Loucy (cell line): ENCODE data around the gene SPATA32.

Source experiments
- EZH2phosphoT487 ChIP-seq: fragments of 200-600 bp; IDR thresholded peaks from 2 replicates; pipeline ENCODE4 v1.6.1; 2018; ENCODE audit warnings: antibody characterized with exemption, mild to moderate bottlenecking, moderate library complexity, borderline replicate concordance
- TF ChIP-seq, protein P1 (sequence below): fragments of 200-600 bp; sonication (generic); conservative IDR thresholded peaks from 2 replicates; pipeline ENCODE4 v1.5.1; 2014; ENCODE audit warnings: mild to moderate bottlenecking, antibody characterized with exemption, low read length

DNA sequence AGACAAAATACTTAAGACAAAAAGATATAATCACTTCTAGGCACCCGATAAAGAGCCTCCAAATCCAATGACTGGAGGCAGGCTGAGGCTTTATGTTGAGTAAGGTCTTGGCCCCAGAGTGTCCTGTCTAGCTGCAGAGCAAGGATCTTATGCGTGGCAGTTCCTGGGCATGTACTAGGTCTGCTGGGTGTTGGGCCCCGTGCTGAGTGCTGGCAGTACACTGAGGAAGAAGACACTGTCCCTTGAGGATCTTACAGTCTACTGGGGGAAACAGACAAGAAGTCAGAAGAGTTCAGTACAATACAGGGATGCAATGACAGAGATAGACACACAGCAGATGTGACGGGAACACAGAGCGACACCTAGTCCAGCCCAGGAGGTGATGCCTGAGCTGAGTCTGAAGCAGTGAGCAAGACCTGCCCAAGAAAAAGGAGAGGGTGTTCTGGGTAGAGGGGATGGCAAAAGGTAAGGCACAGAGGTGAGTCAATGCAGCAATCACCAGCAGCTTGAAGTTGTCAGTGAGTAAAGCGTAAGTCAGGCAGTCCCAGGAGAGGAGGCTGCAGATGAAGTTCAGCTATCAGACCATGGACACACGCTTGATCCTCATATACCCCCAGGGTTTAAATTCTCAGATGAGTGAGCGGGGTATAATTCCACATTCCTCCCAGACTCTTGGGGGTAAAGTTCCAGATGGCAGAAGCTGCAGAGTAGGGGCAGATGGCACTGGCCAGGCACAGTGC lies 36.8 kb upstream of the SPATA32 start:
- TF ChIP-seq, protein P1, sequence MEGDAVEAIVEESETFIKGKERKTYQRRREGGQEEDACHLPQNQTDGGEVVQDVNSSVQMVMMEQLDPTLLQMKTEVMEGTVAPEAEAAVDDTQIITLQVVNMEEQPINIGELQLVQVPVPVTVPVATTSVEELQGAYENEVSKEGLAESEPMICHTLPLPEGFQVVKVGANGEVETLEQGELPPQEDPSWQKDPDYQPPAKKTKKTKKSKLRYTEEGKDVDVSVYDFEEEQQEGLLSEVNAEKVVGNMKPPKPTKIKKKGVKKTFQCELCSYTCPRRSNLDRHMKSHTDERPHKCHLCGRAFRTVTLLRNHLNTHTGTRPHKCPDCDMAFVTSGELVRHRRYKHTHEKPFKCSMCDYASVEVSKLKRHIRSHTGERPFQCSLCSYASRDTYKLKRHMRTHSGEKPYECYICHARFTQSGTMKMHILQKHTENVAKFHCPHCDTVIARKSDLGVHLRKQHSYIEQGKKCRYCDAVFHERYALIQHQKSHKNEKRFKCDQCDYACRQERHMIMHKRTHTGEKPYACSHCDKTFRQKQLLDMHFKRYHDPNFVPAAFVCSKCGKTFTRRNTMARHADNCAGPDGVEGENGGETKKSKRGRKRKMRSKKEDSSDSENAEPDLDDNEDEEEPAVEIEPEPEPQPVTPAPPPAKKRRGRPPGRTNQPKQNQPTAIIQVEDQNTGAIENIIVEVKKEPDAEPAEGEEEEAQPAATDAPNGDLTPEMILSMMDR = no peak
- no peak for TF ChIP-seq EZH2phosphoT487
